Karpas-422 (cell line): ENCODE measurements around the gene SCD. TPM values are rescaled to one million over a fixed set of nuclear protein-coding genes. Genes with fewer than 3 reads are reported as not detected.

Experiments used
- DNase-seq: peaks from one replicate; pipeline ENCODE4 v3.0.0-alpha.2; 2015
- H2AFZ ChIP-seq: fragments of 200-600 bp; sonication (generic); 2 replicates; pipeline ENCODE4 v1.6.1; 2014; ENCODE audit warnings: antibody characterized with exemption, low read length, mixed read lengths
- H3K27ac ChIP-seq: fragments of 200-600 bp; sonication (generic); 2 replicates; pipeline ENCODE4 v1.5.1; 2014; ENCODE audit warnings: mild to moderate bottlenecking, low read length, moderate library complexity
- H3K27me3 ChIP-seq: fragments of 200-600 bp; sonication (generic); 2 replicates; pipeline ENCODE4 v1.6.1; 2014; ENCODE audit warnings: low read length, mixed read lengths
- H3K36me3 ChIP-seq: fragments of 200-600 bp; sonication (generic); 2 replicates; pipeline ENCODE4 v1.6.1; 2014; ENCODE audit warnings: low read length, mixed read lengths; ENCODE audit not compliant: insufficient read depth
- H3K4me1 ChIP-seq: fragments of 200-600 bp; sonication (generic); 2 replicates; pipeline ENCODE4 v1.6.1; 2014; ENCODE audit warnings: mild to moderate bottlenecking, low read length, mixed read lengths
- H3K4me2 ChIP-seq: fragments of 200-600 bp; sonication (generic); 2 replicates; pipeline ENCODE4 v1.6.1; 2014; ENCODE audit warnings: low read length, low read depth, mild to moderate bottlenecking; ENCODE audit not compliant: poor library complexity, severe bottlenecking
- H3K4me3 ChIP-seq: fragments of 200-600 bp; sonication (generic); 2 replicates; pipeline ENCODE4 v1.5.1; 2014; ENCODE audit warnings: mild to moderate bottlenecking, antibody characterized with exemption, low read length, mixed read lengths
- H3K79me2 ChIP-seq: fragments of 200-600 bp; sonication (generic); 2 replicates; pipeline ENCODE4 v1.6.1; 2014; ENCODE audit warnings: mild to moderate bottlenecking, low read length, mixed read lengths
- H3K9ac ChIP-seq: fragments of 200-600 bp; sonication (generic); 2 replicates; pipeline ENCODE4 v1.6.0; 2014; ENCODE audit warnings: low read length
- H3K9me2 ChIP-seq: fragments of 200-600 bp; sonication (generic), shearing (Covaris generic); replicated peaks from 2 replicates; pipeline ENCODE4 v1.6.0; 2014; ENCODE audit warnings: mild to moderate bottlenecking, low read length, moderate library complexity; ENCODE audit not compliant: insufficient read depth
- H3K9me3 ChIP-seq: fragments of 300-700, 200-600 bp; sonication (generic); 2 replicates; pipeline ENCODE4 v1.6.1; 2014; ENCODE audit warnings: low read length, mixed read lengths
- H4K20me1 ChIP-seq: fragments of 200-600 bp; sonication (generic); 2 replicates; pipeline ENCODE4 v1.6.1; 2014; ENCODE audit warnings: mild to moderate bottlenecking, antibody characterized with exemption, low read length, low read depth; ENCODE audit not compliant: insufficient read depth
- small RNA-seq: library from RNA; depleted of rRNA; stranded (forward); fragments of <200 nt; gene quantifications from one replicate; pipeline ENCODE3, GENCODE V24; 2014
- total RNA-seq: library from RNA; depleted of rRNA; stranded (reverse); fragments of >200 nt; shearing (Covaris generic); gene quantifications from 2 replicates; pipeline ENCODE4 v1.2.3, GENCODE V29; 2014; ENCODE audit warnings: low replicate concordance; rRNA removed

The SCD gene
- total RNA-seq, 1 experiment from 2014 or later = 463 TPM

DNA sequence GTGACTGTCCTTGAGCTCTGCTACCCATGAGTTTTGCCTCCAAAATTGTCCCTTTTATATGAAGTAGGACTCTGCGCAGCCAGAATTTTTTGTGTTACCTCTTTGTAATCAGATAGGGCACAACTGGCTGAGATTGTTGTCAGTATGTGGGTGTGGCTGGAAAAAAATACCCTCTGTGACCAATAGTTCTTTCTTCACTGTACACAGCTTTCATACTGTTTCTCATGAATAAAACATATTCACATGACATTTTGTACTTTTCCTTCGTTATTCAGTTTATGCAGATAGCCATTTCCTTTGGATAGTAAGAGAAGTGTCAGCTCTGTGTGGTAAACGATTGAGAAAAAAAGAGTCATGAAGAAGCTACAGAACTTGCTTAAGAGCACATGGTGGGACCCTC, 66.1 kb downstream of the SCD start:
- no peak overlapping the region for H3K4me3 ChIP-seq
- no peaks in the 10 kb centered on the region for H4K20me1 ChIP-seq
- H3K4me1 ChIP-seq = no peaks in the 10 kb centered on the region
- H3K9me2 ChIP-seq = no peaks in the 10 kb centered on the region
- H2AFZ ChIP-seq = no peak overlapping the region
- H3K36me3 ChIP-seq = no peaks in the 10 kb centered on the region
- H3K79me2 ChIP-seq = no peaks in the 10 kb centered on the region
- H3K9me3 ChIP-seq = no peaks in the 10 kb centered on the region
- DNase-seq = no peak
- no peak overlapping the region for H3K9ac ChIP-seq
- no peak overlapping the region for H3K4me2 ChIP-seq
- H3K27me3 ChIP-seq = no peaks in the 10 kb centered on the region
- H3K27ac ChIP-seq = no peak overlapping the region

Small RNA genes lying within 50 kb of the gene (small RNA-seq; reads per million reads assigned to genes)
- gene RF00019 = not detected

Other genes starting within 250 kb of the SCD start
- 8.3 and 9.0 TPM in 2 replicates for gene ERLIN1, start 161.2 kb upstream of the SCD start, total RNA-seq
- 27.8 and 37.3 TPM in 2 replicates for gene CHUK, start 117.6 kb upstream of the SCD start, total RNA-seq
- gene CWF19L1, start 79.6 kb upstream of the SCD start, total RNA-seq = 40.8 and 47.2 TPM in 2 replicates
- 65.1 and 121 TPM in 2 replicates for gene BLOC1S2, start 60.6 kb upstream of the SCD start, total RNA-seq
- gene PKD2L1, start 17.0 kb upstream of the SCD start, total RNA-seq = 0.07 and 0.25 TPM in 2 replicates
- not detected in 2 replicates for gene WNT8B, start 115.8 kb downstream of the SCD start, total RNA-seq
- gene SEC31B, start 172.6 kb downstream of the SCD start, total RNA-seq = 23.6 and 26.6 TPM in 2 replicates
- gene NDUFB8, start 182.6 kb downstream of the SCD start, total RNA-seq = 267 and 500 TPM in 2 replicates
- gene HIF1AN, start 188.7 kb downstream of the SCD start, total RNA-seq = 14.8 and 19.2 TPM in 2 replicates